Stimulated activated CD4-positive, alpha-beta T cell treated with anti-CD3 and anti-CD28 coated beads, Interleukin-15, amount 100 ng/mL, for 48 hours (primary cell): ENCODE measurements around the gene CTNS.

Source experiments
- DNase-seq, 2 donors: peaks; one replicate each; pipeline ENCODE4 v3.0.0-alpha.2; 2020; ENCODE audit warnings: low read depth in 2 of 2

CTNS gene

GRCh38 chr17:3636154-3636907 is at the start of gene CTNS, which contains the start of gene SHPK:
CTNS (plus strand) TSS chr17:3636760; CDS start chr17:3640207, 3,447 bp downstream.
SHPK (minus strand) TSS chr17:3636250; CDS start chr17:3636219, 31 bp downstream.
- peak; percentile 90 to 92 for DNase-seq

GRCh38 chr17:3589784-3590183 is 46.8 kb upstream of the CTNS start:
- no peak for DNase-seq

GRCh38 chr17:3590231-3590630 is 46.3 kb upstream of the CTNS start:
- no peak for DNase-seq

- no peak for DNase-seq
These were observed 45.8 kb upstream of the CTNS start for GRCh38 chr17:3590768-3591167.

GRCh38 chr17:3592216-3592860 is 44.2 kb upstream of the CTNS start:
- no peak for DNase-seq

GRCh38 chr17:3593384-3593783 is 43.2 kb upstream of the CTNS start:
- no peak for DNase-seq

GRCh38 chr17:3594051-3594800 is 42.3 kb upstream of the CTNS start:
- no peak for DNase-seq

- DNase-seq: no peak
These were observed 41.6 kb upstream of the CTNS start for GRCh38 chr17:3594976-3595375.

GRCh38 chr17:3596804-3597464 is 39.6 kb upstream of the CTNS start:
- DNase-seq: no peak

GRCh38 chr17:3598078-3598477 is 38.5 kb upstream of the CTNS start:
- no peak for DNase-seq

GRCh38 chr17:3600529-3601205 is 35.9 kb upstream of the CTNS start:
- no peak for DNase-seq

- DNase-seq: peak; percentile 12 to 15
These were observed 34.1 kb upstream of the CTNS start for GRCh38 chr17:3602499-3602898.

GRCh38 chr17:3603119-3603869 is 33.3 kb upstream of the CTNS start:
- DNase-seq: no peak

- no peak for DNase-seq
These were observed 32.7 kb upstream of the CTNS start for GRCh38 chr17:3603870-3604259.

- no peak for DNase-seq
These were observed 26.9 kb upstream of the CTNS start for GRCh38 chr17:3609689-3610088.

GRCh38 chr17:3610523-3610922 is 26.0 kb upstream of the CTNS start:
- DNase-seq: no peak

- DNase-seq: no peak
These were observed 23.4 kb upstream of the CTNS start for GRCh38 chr17:3613124-3613523.

GRCh38 chr17:3615160-3615870 is 21.2 kb upstream of the CTNS start:
- no peak for DNase-seq

GRCh38 chr17:3621146-3621720 is 15.3 kb upstream of the CTNS start:
- DNase-seq: no peak
